Naive thymus-derived CD4-positive, alpha-beta T cell (primary cell): Measurements from ENCODE around the gene TTC7B. TPM values are rescaled to one million over a fixed set of nuclear protein-coding genes. Genes with fewer than 3 reads are reported as not detected.

Experiments used
- ATAC-seq: fragments of 150-1000 bp; cut with Tn5 transposase; 2 replicates; pipeline ENCODE4 v1.10.0; 2021; ENCODE audit warnings: mild to moderate bottlenecking, moderate library complexity
- CTCF ChIA-PET: fragments of 350-600 bp; sonication (Branson Sonifier 250); formaldehyde crosslinking; loops from one replicate; lab custom pipeline; 2021; ENCODE audit warnings: antibody characterized with exemption; lab: Charles Lee
- POLR2A ChIA-PET: fragments of 350-600 bp; sonication (Branson Sonifier 250); formaldehyde crosslinking; loops from one replicate; lab custom pipeline; 2021; ENCODE audit warnings: antibody characterized with exemption, inconsistent platforms; lab: Charles Lee
- DNase-seq, 9 donors: peaks; one replicate each; pipeline versions ENCODE4 v3.0.0 to v3.0.0-alpha.2; 2020 to 2022; ENCODE audit warnings: mixed read lengths in 1 of 9
- H3K27ac ChIP-seq: one replicate; pipeline ENCODE4 v1.7.0; 2013; ENCODE audit warnings: mild to moderate bottlenecking, low read depth, low read length, moderate library complexity
- H3K27me3 ChIP-seq, 2 donors: one replicate each; pipeline ENCODE4 v1.7.0; 2013; ENCODE audit warnings: low read length in 2 of 2, mild to moderate bottlenecking in 2 of 2, moderate library complexity in 2 of 2; ENCODE audit not compliant: control insufficient read depth in 2 of 2, insufficient read depth in 2 of 2
- H3K36me3 ChIP-seq, 3 experiments: 1 replicate in 2 of 3; 2 replicates in 1 of 3; pipeline ENCODE4 v1.7.0; 2013; ENCODE audit warnings: low read length in 3 of 3, mild to moderate bottlenecking in 3 of 3, moderate library complexity in 1 of 3; ENCODE audit not compliant: insufficient read depth in 3 of 3, control insufficient read depth in 2 of 3
- H3K4me1 ChIP-seq, 2 donors: one replicate each; pipeline ENCODE4 v1.7.0; 2013; ENCODE audit warnings: low read length in 2 of 2, mild to moderate bottlenecking in 2 of 2, moderate library complexity in 1 of 2; ENCODE audit not compliant: control insufficient read depth in 2 of 2, insufficient read depth in 2 of 2
- H3K4me3 ChIP-seq: 2 replicates; pipeline ENCODE4 v1.7.0; 2013; ENCODE audit warnings: mild to moderate bottlenecking, low read length
- H3K9me3 ChIP-seq, 3 experiments: 1 replicate in 2 of 3; 2 replicates in 1 of 3; pipeline ENCODE4 v1.7.0; 2013; ENCODE audit warnings: low read length in 3 of 3; ENCODE audit not compliant: control insufficient read depth in 2 of 3
- H3K27ac Mint-ChIP-seq, 9 donors: one replicate each; pipeline ENCODE4 v1.8.0; 2020 to 2022; ENCODE audit warnings: mixed read lengths in 9 of 9, mild to moderate bottlenecking in 8 of 9, moderate library complexity in 5 of 9, inconsistent platforms in 2 of 9
- H3K27me3 Mint-ChIP-seq, 5 donors: one replicate each; pipeline ENCODE4 v1.8.0; 2021 to 2022; ENCODE audit warnings: mixed read lengths in 5 of 5, mild to moderate bottlenecking in 1 of 5
- H3K36me3 Mint-ChIP-seq, 5 donors: one replicate each; pipeline ENCODE4 v1.8.0; 2020 to 2022; ENCODE audit warnings: mixed read lengths in 5 of 5, mild to moderate bottlenecking in 3 of 5, inconsistent platforms in 1 of 5
- H3K4me1 Mint-ChIP-seq, 7 donors: one replicate each; pipeline ENCODE4 v1.8.0; 2020 to 2022; ENCODE audit warnings: mixed read lengths in 7 of 7, mild to moderate bottlenecking in 3 of 7, inconsistent platforms in 1 of 7
- H3K4me3 Mint-ChIP-seq, 10 donors: one replicate each; pipeline ENCODE4 v1.8.0; 2020 to 2022; ENCODE audit warnings: mild to moderate bottlenecking in 10 of 10, mixed read lengths in 10 of 10, moderate library complexity in 6 of 10, inconsistent platforms in 2 of 10
- H3K9me3 Mint-ChIP-seq, 11 donors: one replicate each; pipeline ENCODE4 v1.8.0; 2020 to 2022; ENCODE audit warnings: mixed read lengths in 11 of 11, mild to moderate bottlenecking in 4 of 11, inconsistent platforms in 1 of 11, moderate library complexity in 1 of 11
- intact Hi-C, 2 donors: fragments of 100-400 bp; cut with micrococcal nuclease; formaldehyde crosslinking; loops; one replicate each; pipeline ENCODE4 v1.15.1; 2023
- polyA plus RNA-seq, 2 donors: library from polyadenylated mRNA; unstranded; fragments of 300-500 nt; fragmentation: Illumina TruSeq; gene quantifications; one replicate each; pipeline ENCODE4 v1.2.3, GENCODE V29; 2021
- total RNA-seq, 6 experiments: library from RNA in 5 of 6; stranded (reverse) in 5 of 6; gene quantifications; 1 replicate in 5 of 6; 2 replicates in 1 of 6; pipeline ENCODE4 v1.2.3 and lab custom pipeline; 2021 to 2026

TTC7B gene
- total and polyA plus RNA-seq, 7 experiments from 2014 or later, result 0.08 to 9.5 (median 3.4) TPM; not detected in 2

- intact Hi-C loops, result no loop called here
- Histone ChIP-seq H3K27ac (no peak overlapping the region), H3K4me1 (no peaks in the 10 kb centered on the region), H3K9me3 (no peaks in the 10 kb centered on the region), H3K27me3 (no peaks in the 10 kb centered on the region), H3K36me3 (no peaks in the 10 kb centered on the region), H3K4me3 (no peak overlapping the region)
- Mint-ChIP-seq H3K27ac (no peak overlapping the region), H3K27me3 (peaks cover 0 to 3% (median 0%) of the 10 kb centered on the region in 5 donors), H3K4me1 (no peaks in the 10 kb centered on the region), H3K36me3 (no peaks in the 10 kb centered on the region), H3K4me3 (no peak overlapping the region), H3K9me3 (no peaks in the 10 kb centered on the region)
- no peak for ATAC-seq
- POLR2A ChIA-PET, result no interaction called here
- no peak for DNase-seq
- CTCF ChIA-PET, result no interaction called here
Measured at GRCh38 chr14:90558983-90559590, 257.1 kb downstream of the TTC7B start.

GRCh38 chr14:90558041-90558982 is 257.9 kb downstream of the TTC7B start:
- intact Hi-C loops, result no loop called here
- Mint-ChIP-seq H3K27me3 (peaks cover 0 to 3% (median 0%) of the 10 kb centered on the region in 5 donors), H3K27ac (no peak overlapping the region), H3K36me3 (no peaks in the 10 kb centered on the region), H3K4me1 (no peaks in the 10 kb centered on the region), H3K4me3 (no peak overlapping the region), H3K9me3 (no peaks in the 10 kb centered on the region)
- no peak overlapping the region for H3K27ac ChIP-seq
- no peaks in the 10 kb centered on the region for H3K27me3 ChIP-seq
- H3K4me1 ChIP-seq, result no peaks in the 10 kb centered on the region
- no peaks in the 10 kb centered on the region for H3K9me3 ChIP-seq
- CTCF ChIA-PET, result no interaction called here
- POLR2A ChIA-PET, result no interaction called here
- DNase-seq (no peak), ATAC-seq (no peak)
- H3K4me3 ChIP-seq, result no peak overlapping the region
- no peaks in the 10 kb centered on the region for H3K36me3 ChIP-seq

GRCh38 chr14:90557516-90557915 is 258.7 kb downstream of the TTC7B start:
- no peak overlapping the region for H3K4me3 Mint-ChIP-seq
- ChIA-PET CTCF (no interaction called here), POLR2A (no interaction called here)
- Histone ChIP-seq H3K27me3 (no peaks in the 10 kb centered on the region), H3K9me3 (no peaks in the 10 kb centered on the region), H3K36me3 (no peaks in the 10 kb centered on the region), H3K4me1 (no peaks in the 10 kb centered on the region), H3K27ac (no peak overlapping the region), H3K4me3 (no peak overlapping the region)
- ATAC-seq, result no peak
- H3K36me3 Mint-ChIP-seq, result no peaks in the 10 kb centered on the region
- DNase-seq, result no peak
- intact Hi-C loops, result loop anchor here in 1 of 2 donors (2.0 kb wide), 1 partner anchor 17 kb away; no protein-coding TSS in a partner anchor
- H3K27ac Mint-ChIP-seq, result no peak overlapping the region
- H3K4me1 Mint-ChIP-seq, result no peaks in the 10 kb centered on the region
- H3K9me3 Mint-ChIP-seq, result no peaks in the 10 kb centered on the region
- H3K27me3 Mint-ChIP-seq, result peaks cover 0 to 3% (median 0%) of the 10 kb centered on the region in 5 donors

- no peaks in the 10 kb centered on the region for H3K36me3 Mint-ChIP-seq
- no peaks in the 10 kb centered on the region for H3K4me1 ChIP-seq
- H3K4me1 Mint-ChIP-seq, result no peaks in the 10 kb centered on the region
- H3K27me3 Mint-ChIP-seq, result peaks cover 0 to 3% (median 0%) of the 10 kb centered on the region in 5 donors
- no peaks in the 10 kb centered on the region for H3K27me3 ChIP-seq
- POLR2A ChIA-PET, result no interaction called here
- H3K27ac Mint-ChIP-seq, result no peak overlapping the region
- CTCF ChIA-PET, result no interaction called here
- no peak overlapping the region for H3K4me3 Mint-ChIP-seq
- H3K9me3 ChIP-seq, result no peaks in the 10 kb centered on the region
- intact Hi-C loops, result loop anchor here in 1 of 2 donors (2.0 kb wide), 1 partner anchor 18 kb away; no protein-coding TSS in a partner anchor
- H3K27ac ChIP-seq, result no peak overlapping the region
- H3K4me3 ChIP-seq, result no peak overlapping the region
- ATAC-seq (no peak), DNase-seq (no peak)
- no peaks in the 10 kb centered on the region for H3K9me3 Mint-ChIP-seq
- no peaks in the 10 kb centered on the region for H3K36me3 ChIP-seq
Measured at GRCh38 chr14:90556666-90557450, 259.4 kb downstream of the TTC7B start.

GRCh38 chr14:90556012-90556477 is 260.2 kb downstream of the TTC7B start:
- no peaks in the 10 kb centered on the region for H3K4me1 ChIP-seq
- no peak overlapping the region for H3K4me3 ChIP-seq
- no peaks in the 10 kb centered on the region for H3K36me3 ChIP-seq
- no peak overlapping the region for H3K27ac Mint-ChIP-seq
- H3K9me3 ChIP-seq, result no peaks in the 10 kb centered on the region
- ATAC-seq, result no peak
- no peaks in the 10 kb centered on the region for H3K4me1 Mint-ChIP-seq
- intact Hi-C loops, result loop anchor here in 1 of 2 donors (2.0 kb wide), 1 partner anchor 19 kb away; no protein-coding TSS in a partner anchor
- H3K27me3 ChIP-seq, result no peaks in the 10 kb centered on the region
- H3K9me3 Mint-ChIP-seq, result no peaks in the 10 kb centered on the region
- H3K27me3 Mint-ChIP-seq, result peaks cover 0 to 2% (median 0%) of the 10 kb centered on the region in 5 donors
- no peak for DNase-seq
- ChIA-PET CTCF (no interaction called here), POLR2A (no interaction called here)
- no peaks in the 10 kb centered on the region for H3K36me3 Mint-ChIP-seq
- H3K27ac ChIP-seq, result no peak overlapping the region
- H3K4me3 Mint-ChIP-seq, result no peak overlapping the region

- Histone ChIP-seq H3K36me3 (no peaks in the 10 kb centered on the region), H3K9me3 (no peaks in the 10 kb centered on the region), H3K4me1 (no peaks in the 10 kb centered on the region), H3K27me3 (no peaks in the 10 kb centered on the region), H3K4me3 (no peak overlapping the region), H3K27ac (no peak overlapping the region)
- no peak overlapping the region for H3K27ac Mint-ChIP-seq
- no peaks in the 10 kb centered on the region for H3K27me3 Mint-ChIP-seq
- intact Hi-C loops, result loop anchor here in 1 of 2 donors (2.0 kb wide), 1 partner anchor 19 kb away; no protein-coding TSS in a partner anchor
- ChIA-PET CTCF (no interaction called here), POLR2A (no interaction called here)
- no peaks in the 10 kb centered on the region for H3K36me3 Mint-ChIP-seq
- H3K9me3 Mint-ChIP-seq, result no peaks in the 10 kb centered on the region
- no peak overlapping the region for H3K4me3 Mint-ChIP-seq
- H3K4me1 Mint-ChIP-seq, result no peaks in the 10 kb centered on the region
- ATAC-seq (no peak), DNase-seq (no peak)
Measured at GRCh38 chr14:90555126-90556011, 260.9 kb downstream of the TTC7B start.
